Caco-2 (cell line): ENCODE measurements around the gene MAP1LC3C. TPM values are rescaled to one million over a fixed set of nuclear protein-coding genes. Genes with fewer than 3 reads are reported as not detected.

Source experiments
- BruUV-seq: library from RNA; stranded (reverse); fragments of 400-500 nt; replicated peaks from 2 replicates; lab custom pipeline; 2021; lab: Mats Ljungman, UMichigan
- CTCF ChIA-PET: fragments of 300-600 bp; sonication (Branson Sonifier 250); formaldehyde crosslinking; loops from one replicate; lab custom pipeline; 2022; ENCODE audit warnings: antibody characterized with exemption; lab: Charles Lee
- POLR2A ChIA-PET: fragments of 300-600 bp; sonication (Branson Sonifier 250); formaldehyde crosslinking; loops from one replicate; lab custom pipeline; 2022; ENCODE audit warnings: antibody characterized with exemption; lab: Charles Lee
- DNase-seq, 2 experiments: peaks; one replicate each; pipeline versions ENCODE4 v3.0.0 to v3.0.0-alpha.2; 2020 to 2022
- H3K27me3 ChIP-seq: replicated peaks from 2 replicates; pipeline ENCODE4 v1.6.0; 2011; ENCODE audit warnings: low read length; ENCODE audit not compliant: control insufficient read depth, insufficient read depth
- H3K36me3 ChIP-seq: 2 replicates; pipeline ENCODE4 v1.5.1; 2011; ENCODE audit warnings: low read length; ENCODE audit not compliant: control insufficient read depth, insufficient read depth
- H3K4me1 ChIP-seq: fragments of 250-450 bp; sonication (Bioruptor Pico); 2 replicates; pipeline ENCODE4 v1.5.1; 2020; ENCODE audit warnings: mild to moderate bottlenecking
- H3K4me3 ChIP-seq: 2 replicates; pipeline ENCODE4 v1.5.1; 2011; ENCODE audit warnings: low read depth, mild to moderate bottlenecking, control low read depth, low read length
- H3K9me3 ChIP-seq: fragments of 250-450 bp; sonication (Bioruptor Pico); 2 replicates; pipeline ENCODE4 v1.5.1; 2020; ENCODE audit warnings: mild to moderate bottlenecking, moderate library complexity
- H3K27ac Mint-ChIP-seq: one replicate; pipeline ENCODE4 v1.8.0; 2022; ENCODE audit warnings: mixed read lengths; ENCODE audit not compliant: unreplicated experiment
- H3K27me3 Mint-ChIP-seq: one replicate; pipeline ENCODE4 v1.8.0; 2022; ENCODE audit warnings: mixed read lengths; ENCODE audit not compliant: insufficient read depth, unreplicated experiment
- H3K36me3 Mint-ChIP-seq: one replicate; pipeline ENCODE4 v1.8.0; 2022; ENCODE audit warnings: mild to moderate bottlenecking, mixed read lengths; ENCODE audit not compliant: insufficient read depth, unreplicated experiment
- H3K4me1 Mint-ChIP-seq: one replicate; pipeline ENCODE4 v1.8.0; 2022; ENCODE audit warnings: low read depth, mixed read lengths; ENCODE audit not compliant: unreplicated experiment
- H3K4me3 Mint-ChIP-seq: one replicate; pipeline ENCODE4 v1.8.0; 2022; ENCODE audit warnings: mild to moderate bottlenecking, moderate library complexity, mixed read lengths; ENCODE audit not compliant: unreplicated experiment
- H3K9me3 Mint-ChIP-seq: one replicate; pipeline ENCODE4 v1.8.0; 2022; ENCODE audit warnings: mixed read lengths; ENCODE audit not compliant: unreplicated experiment
- intact Hi-C: fragments of 100-400 bp; cut with micrococcal nuclease; formaldehyde crosslinking; loops from one replicate; pipeline ENCODE4 v1.10.0; 2022; ENCODE audit not compliant: unreplicated experiment
- total RNA-seq: library from RNA; stranded (reverse); gene quantifications from 2 replicates; pipeline ENCODE4 v1.2.3, GENCODE V29; 2022
- TF ChIP-seq, protein P1 (sequence below), 2 experiments: fragments of 200-600 bp in 1 of 2; IDR thresholded peaks; 1 replicate in 1 of 2; 2 replicates in 1 of 2; pipeline versions ENCODE4 v1.5.1 to v1.8.0; 2011 to 2022; ENCODE audit warnings: antibody characterized with exemption in 1 of 2, control low read depth in 1 of 2, inconsistent platforms in 1 of 2, low read depth in 1 of 2, low read length in 1 of 2, mild to moderate bottlenecking in 1 of 2, moderate library complexity in 1 of 2; ENCODE audit not compliant: insufficient read depth in 1 of 2, severe bottlenecking in 1 of 2, unreplicated experiment in 1 of 2

MAP1LC3C gene
- total RNA-seq, 1 experiment from 2014 or later, result 0.86 TPM

DNA sequence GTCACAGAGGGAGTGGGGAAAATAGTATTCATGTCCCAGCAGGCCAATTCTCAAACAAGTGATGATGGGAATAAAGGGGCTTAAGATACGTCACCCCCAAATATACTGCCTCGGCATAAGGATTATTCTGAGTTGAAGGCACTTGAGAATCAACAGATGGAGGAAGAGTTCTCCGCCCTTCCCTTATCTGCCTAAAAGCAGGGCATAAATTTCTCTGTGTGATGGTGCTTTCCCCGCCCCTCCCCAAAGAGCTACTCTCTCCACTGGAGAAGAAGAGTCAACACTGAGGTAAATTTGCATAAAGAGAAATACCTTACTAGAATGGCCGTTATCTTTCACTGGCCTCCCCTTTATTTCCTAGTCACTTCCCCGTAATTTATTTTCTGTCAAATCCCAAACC is 22.7 kb downstream of the MAP1LC3C start:
- ChIA-PET POLR2A (no interaction called here), CTCF (no interaction called here)
- no TSS peak for BruUV-seq
- TF ChIP-seq, protein P1, sequence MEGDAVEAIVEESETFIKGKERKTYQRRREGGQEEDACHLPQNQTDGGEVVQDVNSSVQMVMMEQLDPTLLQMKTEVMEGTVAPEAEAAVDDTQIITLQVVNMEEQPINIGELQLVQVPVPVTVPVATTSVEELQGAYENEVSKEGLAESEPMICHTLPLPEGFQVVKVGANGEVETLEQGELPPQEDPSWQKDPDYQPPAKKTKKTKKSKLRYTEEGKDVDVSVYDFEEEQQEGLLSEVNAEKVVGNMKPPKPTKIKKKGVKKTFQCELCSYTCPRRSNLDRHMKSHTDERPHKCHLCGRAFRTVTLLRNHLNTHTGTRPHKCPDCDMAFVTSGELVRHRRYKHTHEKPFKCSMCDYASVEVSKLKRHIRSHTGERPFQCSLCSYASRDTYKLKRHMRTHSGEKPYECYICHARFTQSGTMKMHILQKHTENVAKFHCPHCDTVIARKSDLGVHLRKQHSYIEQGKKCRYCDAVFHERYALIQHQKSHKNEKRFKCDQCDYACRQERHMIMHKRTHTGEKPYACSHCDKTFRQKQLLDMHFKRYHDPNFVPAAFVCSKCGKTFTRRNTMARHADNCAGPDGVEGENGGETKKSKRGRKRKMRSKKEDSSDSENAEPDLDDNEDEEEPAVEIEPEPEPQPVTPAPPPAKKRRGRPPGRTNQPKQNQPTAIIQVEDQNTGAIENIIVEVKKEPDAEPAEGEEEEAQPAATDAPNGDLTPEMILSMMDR (IDR thresholded peaks at IDR 0.05; ENCODE audit: insufficient read depth in 1 of 2, low read depth in 1 of 2, low read length in 1 of 2, severe bottlenecking in 1 of 2, unreplicated experiment in 1 of 2), result no peak
- no peaks in the 10 kb centered on the region for H3K4me1 ChIP-seq
- no peaks in the 10 kb centered on the region for H3K36me3 ChIP-seq
- Mint-ChIP-seq H3K4me1 (no peaks in the 10 kb centered on the region), H3K9me3 (no peaks in the 10 kb centered on the region), H3K36me3 (peaks cover 6% of the 10 kb centered on the region), H3K4me3 (no peak overlapping the region), H3K27ac (no peak overlapping the region), H3K27me3 (no peaks in the 10 kb centered on the region)
- DNase-seq, result no peak
- H3K27me3 ChIP-seq, result no peaks in the 10 kb centered on the region
- H3K4me3 ChIP-seq, result no peak overlapping the region
- no peaks in the 10 kb centered on the region for H3K9me3 ChIP-seq
- intact Hi-C loops, result no loop called here

GRCh38 chr1:241972703-241973369 is 26.1 kb downstream of the MAP1LC3C start:
- DNase-seq, result peak; percentile 57 to 59
- no peaks in the 10 kb centered on the region for H3K36me3 ChIP-seq
- ChIA-PET POLR2A (no interaction called here), CTCF (no interaction called here)
- no peaks in the 10 kb centered on the region for H3K4me1 ChIP-seq
- no peaks in the 10 kb centered on the region for H3K9me3 ChIP-seq
- Mint-ChIP-seq H3K27me3 (no peaks in the 10 kb centered on the region), H3K36me3 (no peaks in the 10 kb centered on the region), H3K9me3 (no peaks in the 10 kb centered on the region), H3K4me1 (no peaks in the 10 kb centered on the region), H3K4me3 (no peak overlapping the region), H3K27ac (peak overlapping the region; percentile 57)
- TF ChIP-seq, protein P1 (IDR thresholded peaks at IDR 0.05; ENCODE audit: insufficient read depth in 1 of 2, low read depth in 1 of 2, low read length in 1 of 2, severe bottlenecking in 1 of 2, unreplicated experiment in 1 of 2), result no peak
- no TSS peak for BruUV-seq
- H3K27me3 ChIP-seq, result no peaks in the 10 kb centered on the region
- H3K4me3 ChIP-seq, result no peak overlapping the region
- intact Hi-C loops, result no loop called here

DNA sequence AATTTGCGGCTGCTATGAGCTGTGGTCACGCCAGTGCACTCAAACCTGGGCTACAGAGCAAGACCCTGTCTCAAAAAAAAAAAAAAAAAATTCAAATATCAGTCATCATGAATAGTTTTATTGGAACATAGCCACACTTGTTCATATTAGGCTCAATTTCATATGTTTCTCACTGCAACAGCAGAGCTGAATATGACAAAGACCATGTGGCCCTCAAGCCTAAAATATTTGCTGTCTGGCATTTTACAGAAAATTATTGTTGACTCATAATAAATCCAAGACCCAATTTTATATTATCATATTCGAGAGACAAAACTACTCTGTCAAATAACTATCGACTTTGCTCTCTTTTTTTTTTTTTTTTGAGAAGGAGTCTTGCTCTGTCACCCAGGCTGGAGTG is 30.3 kb downstream of the MAP1LC3C start:
- TF ChIP-seq, protein P1 (IDR thresholded peaks at IDR 0.05; ENCODE audit: insufficient read depth in 1 of 2, low read depth in 1 of 2, low read length in 1 of 2, severe bottlenecking in 1 of 2, unreplicated experiment in 1 of 2), result no peak
- ChIA-PET CTCF (no interaction called here), POLR2A (no interaction called here)
- no peak overlapping the region for H3K4me3 Mint-ChIP-seq
- no peak overlapping the region for H3K27ac Mint-ChIP-seq
- H3K9me3 Mint-ChIP-seq, result no peaks in the 10 kb centered on the region
- H3K4me1 ChIP-seq, result no peaks in the 10 kb centered on the region
- no peaks in the 10 kb centered on the region for H3K36me3 ChIP-seq
- H3K4me1 Mint-ChIP-seq, result no peaks in the 10 kb centered on the region
- no peak overlapping the region for H3K4me3 ChIP-seq
- DNase-seq, result no peak
- no peaks in the 10 kb centered on the region for H3K9me3 ChIP-seq
- no peaks in the 10 kb centered on the region for H3K36me3 Mint-ChIP-seq
- BruUV-seq, result no TSS peak
- intact Hi-C loops, result no loop called here
- no peaks in the 10 kb centered on the region for H3K27me3 ChIP-seq
- no peaks in the 10 kb centered on the region for H3K27me3 Mint-ChIP-seq
